A673 (cell line): ENCODE results near the gene NHERF1.

Experiments used
- EZH2 ChIP-seq: fragments of 200-600 bp; sonication (generic); IDR thresholded peaks from 2 replicates; pipeline ENCODE4 v1.6.1; 2017; ENCODE audit warnings: borderline replicate concordance, low read depth, mild to moderate bottlenecking, mixed read lengths, antibody characterized with exemption, low read length; ENCODE audit not compliant: poor library complexity, severe bottlenecking
- TF ChIP-seq, protein P1 (sequence below): fragments of 300-800, 200-600 bp; sonication (generic); conservative IDR thresholded peaks from 2 replicates; pipeline ENCODE4 v1.5.1; 2017; ENCODE audit warnings: low read depth, mild to moderate bottlenecking, antibody characterized with exemption, low read length, moderate library complexity, mixed read lengths

- TF ChIP-seq, protein P1, sequence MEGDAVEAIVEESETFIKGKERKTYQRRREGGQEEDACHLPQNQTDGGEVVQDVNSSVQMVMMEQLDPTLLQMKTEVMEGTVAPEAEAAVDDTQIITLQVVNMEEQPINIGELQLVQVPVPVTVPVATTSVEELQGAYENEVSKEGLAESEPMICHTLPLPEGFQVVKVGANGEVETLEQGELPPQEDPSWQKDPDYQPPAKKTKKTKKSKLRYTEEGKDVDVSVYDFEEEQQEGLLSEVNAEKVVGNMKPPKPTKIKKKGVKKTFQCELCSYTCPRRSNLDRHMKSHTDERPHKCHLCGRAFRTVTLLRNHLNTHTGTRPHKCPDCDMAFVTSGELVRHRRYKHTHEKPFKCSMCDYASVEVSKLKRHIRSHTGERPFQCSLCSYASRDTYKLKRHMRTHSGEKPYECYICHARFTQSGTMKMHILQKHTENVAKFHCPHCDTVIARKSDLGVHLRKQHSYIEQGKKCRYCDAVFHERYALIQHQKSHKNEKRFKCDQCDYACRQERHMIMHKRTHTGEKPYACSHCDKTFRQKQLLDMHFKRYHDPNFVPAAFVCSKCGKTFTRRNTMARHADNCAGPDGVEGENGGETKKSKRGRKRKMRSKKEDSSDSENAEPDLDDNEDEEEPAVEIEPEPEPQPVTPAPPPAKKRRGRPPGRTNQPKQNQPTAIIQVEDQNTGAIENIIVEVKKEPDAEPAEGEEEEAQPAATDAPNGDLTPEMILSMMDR = no peak
- TF ChIP-seq EZH2 = no peak
Observed at GRCh38 chr17:74729368-74729767, 19.1 kb upstream of the NHERF1 start.
